H1 (cell line): Measurements from ENCODE around the gene SFXN2. TPM values are rescaled to one million over a fixed set of nuclear protein-coding genes. Genes with fewer than 3 reads are reported as not detected.
"Not testable (repeated sequence)": the region's sequence is repeated elsewhere in the genome, so short reads cannot be mapped to it uniquely, and the experiment has no call there.

Experiments
- CTCF ChIA-PET: fragments of 300-600 bp; sonication (Branson Sonifier 250); formaldehyde crosslinking; loops from one replicate; lab custom pipeline; 2021; ENCODE audit not compliant: partially characterized antibody; lab: Charles Lee
- POLR2A ChIA-PET: fragments of 300-600 bp; sonication (Branson Sonifier 250); formaldehyde crosslinking; loops from one replicate; lab custom pipeline; 2021; ENCODE audit warnings: inconsistent platforms; ENCODE audit not compliant: partially characterized antibody; lab: Charles Lee
- DNase-seq, 2 experiments: peaks; one replicate each; pipeline versions ENCODE4 v3.0.0 to v3.0.0-alpha.2; 2010 to 2022; ENCODE audit warnings: low spot score in 2 of 2, low read depth in 1 of 2, mixed read lengths in 1 of 2
- FAIRE-seq: peaks from 2 replicates; lab custom pipeline; 2011; peaks lifted over from hg19 to GRCh38; lab: Jason Lieb, UNC
- H2AFZ ChIP-seq: 2 replicates; pipeline ENCODE4 v1.8.1; 2012; ENCODE audit warnings: low read length, inconsistent platforms
- H2AK5ac ChIP-seq: 2 replicates; pipeline ENCODE4 v1.6.1; 2013; ENCODE audit warnings: low read depth, low read length
- H2BK120ac ChIP-seq: replicated peaks from 2 replicates; pipeline ENCODE3; 2013; ENCODE audit warnings: low read depth, low read length, inconsistent platforms
- H2BK12ac ChIP-seq: 2 replicates; pipeline ENCODE4 v1.6.1; 2013; ENCODE audit warnings: low read depth, low read length
- H2BK15ac ChIP-seq: 2 replicates; pipeline ENCODE4 v1.6.1; 2013; ENCODE audit warnings: low read length
- H2BK20ac ChIP-seq: 2 replicates; pipeline ENCODE4 v1.6.1; 2013; ENCODE audit warnings: low read length
- H2BK5ac ChIP-seq: 2 replicates; pipeline ENCODE4 v1.6.1; 2013; ENCODE audit warnings: low read depth, low read length
- H3K14ac ChIP-seq: 2 replicates; pipeline ENCODE4 v1.6.1; 2013; ENCODE audit warnings: inconsistent platforms; ENCODE audit not compliant: insufficient read length
- H3K18ac ChIP-seq: 2 replicates; pipeline ENCODE4 v1.6.1; 2013; ENCODE audit warnings: low read length; ENCODE audit errors: extremely low read depth
- H3K23ac ChIP-seq: 2 replicates; pipeline ENCODE4 v1.6.1; 2013; ENCODE audit warnings: inconsistent platforms; ENCODE audit not compliant: insufficient read length
- H3K23me2 ChIP-seq: 2 replicates; pipeline ENCODE4 v1.6.1; 2013; ENCODE audit warnings: low read depth, low read length
- H3K27ac ChIP-seq: 2 replicates; pipeline ENCODE4 v1.6.1; 2011; ENCODE audit warnings: low read depth, low read length, inconsistent platforms
- H3K27me3 ChIP-seq, 4 experiments: replicated peaks in 1 of 4; 1 replicate in 1 of 4; 2 replicates in 3 of 4; pipeline versions ENCODE4 v1.6.1 to v1.8.1; 2011 to 2013; ENCODE audit warnings: low read length in 3 of 4, mild to moderate bottlenecking in 3 of 4, inconsistent platforms in 2 of 4, mixed read lengths in 2 of 4, moderate library complexity in 1 of 4; ENCODE audit not compliant: control insufficient read depth in 3 of 4, insufficient read depth in 3 of 4; ENCODE audit errors: extremely low read depth in 1 of 4
- H3K36me3 ChIP-seq, 4 experiments: 2 replicates each; pipeline versions ENCODE4 v1.6.1 to v1.8.1; 2011 to 2013; ENCODE audit warnings: mild to moderate bottlenecking in 4 of 4, low read length in 3 of 4, moderate library complexity in 2 of 4, control low read depth in 1 of 4, inconsistent platforms in 1 of 4; ENCODE audit not compliant: insufficient read depth in 4 of 4, control insufficient read depth in 2 of 4
- H3K4ac ChIP-seq: replicated peaks from 2 replicates; pipeline ENCODE3; 2013; ENCODE audit warnings: low read length, low read depth, mixed read lengths, inconsistent platforms; ENCODE audit not compliant: insufficient read length
- H3K4me1 ChIP-seq, 4 experiments: replicated peaks in 1 of 4; 1 replicate in 1 of 4; 2 replicates in 3 of 4; pipeline versions ENCODE4 v1.6.1 to v1.8.1; 2011 to 2013; ENCODE audit warnings: low read length in 3 of 4, inconsistent platforms in 2 of 4, mixed read lengths in 1 of 4; ENCODE audit not compliant: insufficient read depth in 4 of 4, control insufficient read depth in 3 of 4
- H3K4me2 ChIP-seq, 2 experiments: 2 replicates each; pipeline versions ENCODE4 v1.6.1 to v1.8.1; 2011 to 2013; ENCODE audit warnings: low read depth in 2 of 2, low read length in 2 of 2, control low read depth in 1 of 2, inconsistent platforms in 1 of 2, mild to moderate bottlenecking in 1 of 2; ENCODE audit not compliant: insufficient read depth in 1 of 2
- H3K4me3 ChIP-seq, 4 experiments: fragments of 200-600, 300-600 bp in 1 of 4; sonication (generic), shearing (Covaris generic), sonication (Bioruptor Twin) in 1 of 4; 2 replicates each; pipeline versions ENCODE4 v1.5.1 to v1.8.1; 2011 to 2016; ENCODE audit warnings: low read length in 4 of 4, low read depth in 3 of 4, control low read depth in 2 of 4, inconsistent platforms in 2 of 4, mild to moderate bottlenecking in 2 of 4, mixed read lengths in 1 of 4, moderate library complexity in 1 of 4; ENCODE audit not compliant: insufficient read depth in 2 of 4; ENCODE audit errors: extremely low read depth in 1 of 4
- H3K56ac ChIP-seq: replicated peaks from 2 replicates; pipeline ENCODE3; 2013; ENCODE audit warnings: low read depth, mild to moderate bottlenecking, mixed read lengths, low read length, inconsistent platforms; ENCODE audit not compliant: insufficient read length
- H3K79me1 ChIP-seq: 2 replicates; pipeline ENCODE4 v1.6.1; 2013; ENCODE audit warnings: low read depth, low read length, control low read depth
- H3K79me2 ChIP-seq, 2 experiments: 2 replicates each; pipeline versions ENCODE4 v1.6.1 to v1.8.1; 2012 to 2013; ENCODE audit warnings: low read length in 2 of 2, mild to moderate bottlenecking in 2 of 2, inconsistent platforms in 1 of 2; ENCODE audit not compliant: insufficient read depth in 2 of 2, control insufficient read depth in 1 of 2
- H3K9ac ChIP-seq, 4 experiments: replicated peaks in 1 of 4; 1 replicate in 1 of 4; 2 replicates in 3 of 4; pipeline versions ENCODE4 v1.6.1 to v1.8.1; 2011 to 2013; ENCODE audit warnings: low read depth in 3 of 4, low read length in 3 of 4, control low read depth in 2 of 4, mild to moderate bottlenecking in 2 of 4, moderate library complexity in 2 of 4, inconsistent platforms in 1 of 4; ENCODE audit errors: extremely low read depth in 1 of 4
- H3K9me3 ChIP-seq, 2 experiments: 2 replicates each; pipeline versions ENCODE4 v1.6.1 to v1.8.1; 2012 to 2013; ENCODE audit warnings: mild to moderate bottlenecking in 2 of 2, moderate library complexity in 2 of 2, control low read depth in 1 of 2, inconsistent platforms in 1 of 2, low read depth in 1 of 2, low read length in 1 of 2, mixed read lengths in 1 of 2; ENCODE audit not compliant: insufficient read depth in 2 of 2
- H4K20me1 ChIP-seq, 2 experiments: replicated peaks in 1 of 2; 2 replicates each; pipeline versions ENCODE3 to v1.8.1; 2011 to 2013; ENCODE audit warnings: inconsistent platforms in 2 of 2, low read length in 2 of 2, mild to moderate bottlenecking in 1 of 2; ENCODE audit not compliant: insufficient read depth in 2 of 2, control insufficient read depth in 1 of 2
- H4K5ac ChIP-seq: 2 replicates; pipeline ENCODE4 v1.6.1; 2013; ENCODE audit warnings: low read length, low read depth, mixed read lengths, inconsistent platforms; ENCODE audit not compliant: insufficient read length
- H4K8ac ChIP-seq: 2 replicates; pipeline ENCODE4 v1.8.0; 2013; ENCODE audit warnings: mild to moderate bottlenecking, moderate library complexity, low read length, inconsistent platforms; ENCODE audit not compliant: insufficient read depth; ENCODE audit errors: extremely low read depth
- H4K91ac ChIP-seq: replicated peaks from 2 replicates; pipeline ENCODE3; 2013; ENCODE audit warnings: low read length, mixed read lengths, inconsistent platforms; ENCODE audit not compliant: insufficient read length
- WGBS, 2 experiments: shearing (Covaris generic) in 1 of 2; methylation state at CpG; one replicate each; pipeline versions ENCODE4 v1.1.6 to v1.1.7; 2013 to 2015; ENCODE audit warnings: low lambda C conversion rate in 2 of 2, mixed read lengths in 2 of 2, inconsistent platforms in 1 of 2, low coverage in 1 of 2, missing lambda C conversion rate in 1 of 2; ENCODE audit not compliant: insufficient replicate concordance in 2 of 2, insufficient coverage in 1 of 2, insufficient read length in 1 of 2; ENCODE audit errors: extremely low coverage in 1 of 2, missing lambda C conversion rate in 1 of 2; 5-methylcytosine and 5-hydroxymethylcytosine counted together
- polyA plus RNA-seq, 7 experiments: library from polyadenylated mRNA; depleted of rRNA in 3 of 7; stranded (reverse) in 5 of 7; unstranded in 2 of 7; fragments of >200 nt in 5 of 7; fragments of 200-250 nt in 2 of 7; gene quantifications; 1 replicate in 5 of 7; 2 replicates in 1 of 7; 4 replicates in 1 of 7; pipeline versions ENCODE4 v1.2.1 to v1.2.3, GENCODE V29; 2011 to 2013; ENCODE audit warnings: missing spikeins in 2 of 7, mixed read lengths in 2 of 7
- total RNA-seq: library from RNA; stranded (reverse); fragmentation: NEBNext Ultra II Directional; extraction: Animal tissue kit (Norgen Biotek cat#: 25700); gene quantifications from 2 replicates; pipeline ENCODE4 v1.2.1, GENCODE V29; 2021

SFXN2 gene
- total and polyA plus RNA-seq, 2 of the 8 experiments (the other 6 are each of a cell fraction or from before 2014, with no cell fraction given) = 20.5 to 23.5 TPM

- not testable (repeated sequence) for H3K27me3 ChIP-seq, H4K91ac ChIP-seq, H3K14ac ChIP-seq, H3K79me1 ChIP-seq, DNase-seq, H3K4me2 ChIP-seq, H3K9ac ChIP-seq, H3K23me2 ChIP-seq, H3K9me3 ChIP-seq, FAIRE-seq, H4K5ac ChIP-seq, H3K56ac ChIP-seq, H2BK120ac ChIP-seq, H2BK15ac ChIP-seq, H2AK5ac ChIP-seq, H3K4me3 ChIP-seq, H3K4ac ChIP-seq, H4K8ac ChIP-seq, H2AFZ ChIP-seq, H4K20me1 ChIP-seq, H3K18ac ChIP-seq, H3K36me3 ChIP-seq, H2BK20ac ChIP-seq, H3K27ac ChIP-seq, H2BK5ac ChIP-seq, H3K79me2 ChIP-seq, H3K23ac ChIP-seq
- H3K4me1 ChIP-seq = peaks cover 13 to 23% (median 16%) of the 10 kb centered on the region in 4 experiments
- CTCF ChIA-PET = interaction anchor here (0.7 to 13.0 kb wide), 7 partner anchors 11 to 62 kb away, joined by 3 to 145 read pairs (median 6); no protein-coding TSS in a partner anchor
- POLR2A ChIA-PET = interaction anchor here (1.1 to 1.3 kb wide), 2 partner anchors 10 to 23 kb away, joined by 4 to 6 read pairs; partner anchors contain the start of gene TRIM8
- WGBS, 2 experiments = 100% methylated on average over 1 of the region's 4 CpGs; no CpG with 5 or more reads in 1 of the 2 experiments
- H2BK12ac ChIP-seq = 0 out of 2 replicates have a peak overlapping the region, but pooled peaks have one; percentile 14
Measured at GRCh38 chr10:102667411-102667810, 47.0 kb upstream of the SFXN2 start.
